ENCODE measurements around the gene ELOVL6. TPM values are rescaled to one million over a fixed set of nuclear protein-coding genes. Genes with fewer than 3 reads are reported as not detected.

The ELOVL6 gene, protein sequence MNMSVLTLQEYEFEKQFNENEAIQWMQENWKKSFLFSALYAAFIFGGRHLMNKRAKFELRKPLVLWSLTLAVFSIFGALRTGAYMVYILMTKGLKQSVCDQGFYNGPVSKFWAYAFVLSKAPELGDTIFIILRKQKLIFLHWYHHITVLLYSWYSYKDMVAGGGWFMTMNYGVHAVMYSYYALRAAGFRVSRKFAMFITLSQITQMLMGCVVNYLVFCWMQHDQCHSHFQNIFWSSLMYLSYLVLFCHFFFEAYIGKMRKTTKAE
- polyA plus RNA-seq = 67.8 and 70.1 TPM in 2 replicates

DNA sequence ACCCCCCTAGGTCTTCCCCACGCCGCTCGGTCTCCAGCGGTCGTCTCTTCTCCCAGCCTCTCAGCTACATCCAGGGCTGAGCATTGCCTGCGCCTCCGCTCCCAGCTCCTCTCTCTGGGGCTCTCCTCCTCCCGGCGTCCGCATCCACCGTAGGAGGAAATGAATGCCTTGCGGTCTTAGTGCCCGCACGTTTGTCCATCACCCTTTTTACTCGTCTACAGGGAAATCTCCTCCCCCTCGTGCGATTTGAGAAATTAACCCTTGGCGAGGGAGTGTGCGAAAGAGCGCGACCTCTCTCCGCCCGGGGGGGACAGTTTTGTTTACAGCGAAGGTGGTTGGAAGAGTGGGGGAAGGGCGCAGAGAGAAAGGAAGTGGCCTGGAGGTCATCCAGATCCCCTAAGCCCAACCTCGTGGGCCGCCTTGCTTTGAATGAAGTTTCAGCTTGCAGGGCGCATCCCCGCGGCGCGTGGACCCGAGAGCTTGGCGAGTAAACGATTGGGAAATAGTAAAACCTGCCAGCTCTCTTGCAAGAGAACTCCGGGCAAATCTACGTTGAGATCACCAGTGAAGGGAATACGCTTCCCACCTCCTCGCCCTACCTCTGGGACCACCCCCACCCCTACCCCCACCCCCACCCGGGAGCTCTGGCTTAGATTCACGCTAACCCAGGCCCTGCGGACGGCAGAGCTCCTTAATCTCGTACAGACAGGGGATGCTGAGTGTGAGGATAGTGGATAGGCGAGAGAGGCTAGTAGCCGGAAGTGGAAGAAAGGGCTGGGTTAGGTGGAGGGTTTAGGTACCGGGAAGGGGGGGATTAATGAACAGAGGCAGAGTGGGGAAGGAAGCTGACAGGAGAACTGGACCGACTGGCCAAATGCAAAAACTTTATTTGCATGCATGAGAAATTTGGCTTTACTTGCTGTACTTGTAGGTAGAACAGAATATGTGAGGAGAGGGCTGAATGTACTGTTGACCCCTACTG lies at the start of gene ELOVL6:
ELOVL6 (minus strand) TSS at position 181 of the 982 bp plus-strand sequence. CDS start 280 bp downstream, outside the sequence.

Measured in Purkinje cell (primary cell).